Measurements from ENCODE around the gene OR52B2.

Gene OR52B2

DNA sequence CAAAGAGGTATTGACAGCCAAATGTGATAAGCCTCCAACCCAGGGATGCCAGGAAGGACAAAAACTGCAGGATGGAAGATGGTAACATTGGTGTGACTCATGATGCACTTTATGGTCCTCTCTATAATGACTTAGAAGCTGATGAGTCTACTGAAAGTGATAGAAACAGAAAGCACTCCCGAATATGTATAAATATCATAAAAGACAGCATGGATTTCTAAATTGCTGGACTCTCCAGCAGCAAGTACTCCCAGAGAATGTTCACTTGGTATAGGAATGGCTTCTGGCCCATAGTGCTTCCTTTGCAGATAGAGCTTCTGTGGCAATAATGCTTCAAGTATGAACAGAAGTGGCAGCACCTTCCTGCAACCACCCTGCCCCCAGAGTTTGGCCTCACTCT is at the start of gene OR52B2:
Gene OR52B2 (minus strand): TSS at position 101 of the 400 bp plus-strand sequence. CDS start 0 bp downstream, at position 101.
- DNase-seq, result no peak

DNA sequence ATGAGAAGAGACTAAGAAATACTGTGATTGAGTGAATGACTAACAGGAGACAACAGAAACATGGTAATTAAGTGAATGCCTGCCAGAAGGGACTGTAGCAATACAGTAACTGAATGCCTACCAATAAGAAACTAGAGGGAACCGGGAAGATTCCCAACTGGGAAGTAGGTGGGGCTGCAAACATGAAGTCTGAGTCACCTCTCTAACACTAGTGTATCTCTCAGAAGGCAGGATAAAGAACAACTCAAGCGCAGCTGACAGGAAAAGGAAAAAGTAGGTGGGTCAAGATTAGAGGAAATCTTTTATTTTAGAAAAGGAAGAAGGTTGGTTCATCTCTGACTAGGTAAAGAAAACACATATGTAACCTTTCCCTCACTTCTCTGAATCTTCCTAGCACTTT is 49.2 kb upstream of the OR52B2 start:
- no peak for DNase-seq

DNA sequence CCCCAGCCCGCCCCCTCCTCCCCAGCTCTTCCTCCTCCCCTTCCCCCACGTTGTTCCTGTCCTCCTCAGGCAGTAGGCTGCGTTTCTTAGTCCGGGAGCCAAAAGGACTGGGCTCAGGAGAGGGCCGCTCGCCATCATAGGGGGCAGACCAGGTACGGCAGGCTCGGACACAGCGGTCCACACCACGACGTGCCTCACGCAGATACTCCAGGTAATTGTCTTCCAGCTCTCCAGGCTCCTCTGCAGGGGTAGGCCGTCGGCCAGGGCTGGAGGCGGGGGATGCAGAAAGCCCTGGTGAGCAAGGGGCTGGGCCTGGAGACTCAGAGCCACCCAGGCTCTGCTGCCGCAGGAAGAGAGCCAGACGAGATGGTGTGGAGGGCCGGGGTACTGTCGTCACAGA is 47.6 kb upstream of the OR52B2 start:
- no peak for DNase-seq

DNA sequence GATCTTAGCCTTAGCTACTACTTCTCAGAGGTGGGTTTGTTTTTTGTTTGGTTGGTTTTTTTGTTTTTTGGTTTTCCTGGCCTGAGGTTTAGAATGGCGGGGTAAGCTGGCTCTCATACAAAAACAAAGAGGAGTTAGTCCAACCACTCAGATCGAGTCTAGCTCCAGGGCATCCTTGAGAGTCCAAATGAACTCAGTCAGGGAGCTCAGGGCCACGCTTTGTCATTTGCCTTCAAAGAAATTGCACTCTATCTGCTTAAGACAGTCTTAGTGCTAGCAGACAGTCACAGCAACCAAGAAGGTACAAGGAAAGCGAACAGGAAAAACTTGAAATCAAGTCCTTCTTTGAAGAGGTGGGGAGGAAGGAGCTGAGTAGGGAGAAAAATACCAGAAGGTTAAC is 46.4 kb upstream of the OR52B2 start:
- no peak for DNase-seq

DNA sequence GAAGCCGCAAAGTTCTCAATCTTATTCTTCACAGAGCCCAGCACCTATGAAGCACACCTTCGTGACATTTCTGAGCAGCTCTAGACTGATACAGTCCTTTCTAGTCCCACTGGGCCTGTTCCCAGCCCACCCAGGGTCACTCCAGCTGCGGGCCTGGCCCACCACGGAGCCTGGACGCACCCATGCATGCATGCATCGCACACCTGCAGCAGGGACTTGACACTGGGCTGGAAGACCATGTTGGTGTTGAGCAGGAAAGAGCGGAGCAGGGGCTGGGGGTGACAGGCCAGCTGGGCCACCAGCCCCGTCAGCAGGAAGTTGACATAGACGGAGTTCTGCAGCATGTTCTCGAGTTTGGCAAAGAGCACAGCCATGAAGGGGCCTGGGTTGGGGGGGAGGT is 44.4 kb upstream of the OR52B2 start:
- DNase-seq, result no peak

DNA sequence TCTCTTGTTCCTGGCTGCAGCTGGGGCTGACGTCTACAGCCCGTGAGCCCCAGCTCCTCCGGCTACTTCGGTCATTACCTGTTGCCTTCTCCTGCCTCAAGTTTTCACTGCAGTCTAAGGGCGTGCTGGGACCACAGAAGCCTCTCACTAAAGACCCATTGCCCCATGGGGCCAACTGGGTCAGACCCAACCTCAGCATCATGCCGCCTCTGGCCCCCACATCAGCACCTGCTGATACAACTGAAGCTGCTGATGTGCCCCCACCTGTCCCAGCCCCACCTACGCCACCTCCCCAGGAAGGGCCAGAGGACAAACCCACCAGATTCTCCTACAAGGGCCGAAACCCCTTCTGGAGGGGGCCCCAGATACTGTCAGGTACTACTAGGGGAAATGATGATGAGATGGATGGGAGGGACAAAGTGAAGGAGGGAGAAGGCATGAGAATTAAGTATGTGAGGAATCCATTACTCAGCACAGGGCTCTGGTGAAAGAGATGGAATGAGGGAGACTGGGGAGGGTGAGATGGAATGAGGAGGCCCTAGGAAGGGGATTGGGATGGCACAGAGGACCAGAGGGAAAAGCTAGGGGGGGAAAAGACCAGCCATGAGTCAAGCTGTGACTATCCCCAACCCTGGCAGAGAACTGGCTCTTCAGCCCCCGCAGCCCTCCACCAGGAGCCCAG is 40.3 kb upstream of the OR52B2 start:
- DNase-seq, result no peak

DNA sequence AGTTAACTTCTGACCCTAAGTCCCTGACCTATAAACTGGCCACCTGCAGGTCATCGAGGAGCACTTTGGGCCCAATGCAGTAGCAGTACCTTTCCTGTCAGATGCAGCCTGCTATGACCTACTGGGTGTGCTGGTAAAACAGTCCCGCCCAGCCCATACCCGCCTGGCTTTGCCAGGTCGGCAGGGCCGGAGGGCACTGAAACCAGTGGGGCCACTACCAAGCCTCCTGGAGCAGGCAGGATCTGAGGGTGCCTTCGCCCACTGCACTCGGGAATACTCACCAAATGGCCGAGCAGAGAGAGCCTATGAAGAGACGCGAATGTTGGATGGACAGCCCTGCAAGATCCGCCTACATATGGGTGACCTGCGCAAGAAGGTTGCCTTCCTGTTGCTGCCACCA is 39.7 kb upstream of the OR52B2 start:
- no peak for DNase-seq

DNA sequence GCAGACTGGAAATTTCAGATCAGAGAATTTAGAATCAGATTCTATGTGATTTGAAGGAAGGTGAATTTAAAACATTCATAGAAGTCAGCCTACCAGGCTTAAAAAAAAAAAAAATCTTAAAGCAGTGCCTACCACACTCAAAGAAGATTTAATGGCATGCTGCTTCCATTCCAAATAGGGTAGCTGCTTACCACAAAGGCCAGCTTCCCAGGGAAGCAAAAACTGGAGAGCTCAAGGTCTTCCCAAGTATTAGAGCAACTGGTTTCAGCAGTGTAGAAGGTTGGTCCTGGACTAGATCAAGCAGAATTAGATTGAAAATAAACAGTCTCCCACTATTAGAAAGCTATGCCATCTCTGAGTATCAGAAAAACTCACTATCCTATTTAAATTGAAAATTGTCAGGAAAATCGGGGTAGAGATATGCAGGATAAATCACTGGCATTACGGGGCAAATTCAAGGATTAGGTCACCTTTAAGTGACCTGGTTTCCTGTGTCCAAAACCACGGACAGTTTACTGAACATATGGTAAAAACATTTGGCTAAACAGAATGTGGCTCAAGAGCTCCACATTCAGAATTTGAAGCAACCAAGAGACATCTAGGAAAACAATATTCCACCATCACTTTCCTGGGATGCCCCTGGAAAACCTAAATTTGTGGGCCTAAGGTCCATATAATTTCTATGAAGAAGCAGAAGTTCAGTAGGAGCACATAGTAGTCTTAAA is 36.5 kb upstream of the OR52B2 start:
- no peak for DNase-seq

DNA sequence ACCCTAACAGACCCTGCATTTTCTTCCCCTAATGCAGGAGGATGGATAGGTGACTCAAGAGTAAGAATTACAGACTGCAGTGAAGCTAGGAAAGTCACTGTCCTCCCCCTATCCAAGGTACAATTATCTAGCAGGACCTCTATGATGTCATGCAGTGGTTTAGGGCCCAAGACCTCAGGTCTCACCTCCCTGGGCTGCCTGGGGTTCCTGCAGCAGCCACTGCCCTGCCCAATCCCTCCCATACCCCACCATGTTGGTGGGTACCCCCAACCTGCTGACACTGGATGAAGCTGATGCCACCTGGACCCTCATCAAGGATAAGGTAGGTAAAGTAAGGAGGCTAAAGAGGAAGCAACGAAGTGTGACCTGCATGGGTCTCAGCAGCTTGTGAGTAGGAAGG is 35.2 kb upstream of the OR52B2 start, which contains the start of gene C11orf42:
Gene C11orf42 (plus strand): TSS at position 192 of the 400 bp plus-strand sequence. CDS start 59 bp downstream, at position 251.
- no peak for DNase-seq

DNA sequence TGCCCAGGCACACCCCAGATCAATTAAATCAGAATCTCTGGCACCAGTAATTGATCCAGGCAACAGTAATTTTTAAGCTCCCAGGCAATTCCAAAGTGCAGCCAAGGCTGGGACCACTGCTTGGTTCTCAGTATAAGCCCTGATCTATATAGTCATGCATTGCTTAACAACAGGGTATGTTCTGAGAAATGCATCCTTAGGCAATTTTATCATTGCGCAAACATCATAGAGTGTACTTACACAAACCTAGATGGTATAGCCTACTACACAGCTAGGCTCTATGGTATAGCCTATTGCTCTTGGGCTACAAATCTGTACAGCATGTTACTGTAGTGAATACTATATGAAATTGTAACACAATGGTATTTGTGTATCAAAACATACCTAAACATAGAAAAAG is 34.6 kb upstream of the OR52B2 start:
- DNase-seq, result no peak

DNA sequence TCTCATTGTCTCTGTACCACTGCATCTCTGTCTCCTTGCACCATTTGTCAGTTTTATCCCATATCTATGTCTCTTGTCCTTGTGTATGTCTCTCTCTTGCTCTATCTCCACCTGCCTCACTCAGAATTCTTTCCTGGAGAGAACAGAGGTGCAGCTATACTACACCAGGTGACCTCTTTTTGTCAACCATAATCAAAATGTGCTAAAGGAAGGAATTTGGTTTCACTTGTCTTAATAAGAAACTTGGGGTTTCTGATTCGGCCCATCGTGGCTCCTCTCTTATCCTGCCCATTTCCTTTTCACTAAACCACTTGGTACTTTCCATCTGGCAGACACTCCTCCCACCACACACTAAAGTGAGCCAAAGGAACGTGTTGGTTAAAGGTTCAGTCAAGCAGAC is 33.2 kb upstream of the OR52B2 start:
- no peak for DNase-seq

DNA sequence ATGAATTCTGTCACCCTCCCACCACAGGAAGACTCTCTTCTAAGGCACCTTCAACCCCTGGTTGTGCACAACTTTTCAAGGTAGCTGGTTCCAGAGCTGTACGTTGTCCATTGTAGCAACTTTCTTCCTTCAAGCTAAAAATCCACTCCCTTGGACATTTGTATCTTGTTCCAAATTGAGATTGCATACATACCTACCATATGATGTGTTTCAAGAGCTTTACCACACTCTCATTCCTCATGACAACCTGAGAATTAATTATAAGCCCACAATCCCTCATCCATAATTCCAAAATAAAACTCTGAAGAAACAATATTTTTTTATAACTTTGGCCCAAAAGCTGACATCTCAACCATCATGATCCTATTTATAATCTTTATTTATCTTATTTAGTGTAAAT is 31.9 kb upstream of the OR52B2 start:
- no peak for DNase-seq

DNA sequence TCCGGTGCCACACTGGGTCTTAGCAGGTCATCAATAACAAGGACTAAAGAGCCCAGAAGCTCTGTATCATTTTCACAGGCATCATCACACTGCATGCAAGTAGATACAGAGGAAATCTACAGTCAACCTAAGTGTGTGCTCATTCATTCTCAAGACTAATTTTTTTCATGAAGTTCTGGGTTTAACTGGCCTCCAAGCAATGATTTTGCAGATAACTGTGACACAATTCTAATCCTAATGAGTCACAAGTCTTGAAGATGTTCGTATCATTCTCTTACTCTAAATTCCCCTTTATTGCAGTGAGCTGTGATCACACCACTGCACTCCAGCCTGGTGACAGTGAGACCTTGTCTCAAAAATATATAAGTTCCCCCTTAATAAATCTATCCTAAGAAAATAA is 31.4 kb upstream of the OR52B2 start:
- no peak for DNase-seq

DNA sequence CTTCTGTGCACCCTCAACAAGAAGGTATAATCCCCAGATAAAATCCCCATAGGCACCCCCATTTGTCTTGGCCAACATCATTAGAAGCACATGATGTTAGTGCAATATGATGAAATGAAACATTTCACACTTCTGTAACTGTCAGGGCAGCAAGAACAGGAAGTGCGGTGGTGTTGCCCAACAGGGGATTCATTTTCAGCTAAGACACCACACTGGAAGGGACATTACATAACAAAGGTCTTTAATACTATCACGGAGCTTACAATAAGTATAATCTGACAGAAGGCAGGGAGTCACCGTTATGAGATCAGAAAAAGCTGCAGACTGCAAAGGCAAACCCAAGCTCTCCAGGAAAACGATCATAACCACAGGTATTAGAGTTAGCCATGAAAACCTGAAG is 30.8 kb upstream of the OR52B2 start:
- no peak for DNase-seq

DNA sequence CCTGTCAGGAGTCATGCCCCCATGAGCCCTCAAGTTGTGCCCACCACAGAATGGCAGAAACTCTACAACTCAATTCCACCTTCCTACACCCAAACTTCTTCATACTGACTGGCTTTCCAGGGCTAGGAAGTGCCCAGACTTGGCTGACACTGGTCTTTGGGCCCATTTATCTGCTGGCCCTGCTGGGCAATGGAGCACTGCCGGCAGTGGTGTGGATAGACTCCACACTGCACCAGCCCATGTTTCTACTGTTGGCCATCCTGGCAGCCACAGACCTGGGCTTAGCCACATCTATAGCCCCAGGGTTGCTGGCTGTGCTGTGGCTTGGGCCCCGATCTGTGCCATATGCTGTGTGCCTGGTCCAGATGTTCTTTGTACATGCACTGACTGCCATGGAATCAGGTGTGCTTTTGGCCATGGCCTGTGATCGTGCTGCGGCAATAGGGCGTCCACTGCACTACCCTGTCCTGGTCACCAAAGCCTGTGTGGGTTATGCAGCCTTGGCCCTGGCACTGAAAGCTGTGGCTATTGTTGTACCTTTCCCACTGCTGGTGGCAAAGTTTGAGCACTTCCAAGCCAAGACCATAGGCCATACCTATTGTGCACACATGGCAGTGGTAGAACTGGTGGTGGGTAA is 29.2 kb upstream of the OR52B2 start, which contains the start of gene OR52W1:
Gene OR52W1 (plus strand): TSS at position 51 of the 637 bp plus-strand sequence. CDS start 0 bp downstream, at position 51.
- DNase-seq, result no peak

DNA sequence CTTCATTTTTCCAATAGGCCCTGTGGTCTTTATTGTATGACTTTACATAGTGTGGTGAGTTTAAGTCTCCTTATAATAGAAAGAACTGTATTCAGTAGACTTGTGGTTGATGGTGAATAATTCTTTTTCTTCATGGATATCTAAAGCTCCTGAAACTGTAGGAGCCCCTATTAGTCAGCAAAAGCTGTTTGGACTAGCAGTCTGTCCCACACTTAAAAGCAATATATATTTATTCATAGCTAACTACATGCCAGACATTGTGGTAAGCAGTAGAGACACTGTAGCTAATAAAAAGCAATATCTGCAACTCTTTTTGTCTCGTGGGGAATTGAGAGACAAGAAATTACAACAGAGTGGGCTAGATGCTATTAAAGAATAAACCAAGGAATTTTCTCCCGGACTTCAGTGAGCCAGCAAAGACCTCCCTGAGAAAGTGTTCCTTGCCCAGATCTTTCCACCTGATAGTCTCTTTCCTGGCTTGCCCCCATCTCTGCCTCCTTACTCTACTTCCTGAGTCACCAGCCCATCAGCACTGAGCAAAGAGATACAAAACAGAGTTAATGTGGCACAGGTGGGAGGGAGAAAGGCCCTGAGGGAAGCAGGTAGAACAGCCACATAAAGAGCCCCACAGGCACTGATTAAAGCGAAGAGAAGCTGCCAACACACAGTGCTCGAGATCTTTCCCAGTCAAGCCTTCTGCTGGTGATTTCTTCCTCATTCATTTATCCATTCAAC is 27.5 kb upstream of the OR52B2 start:
- DNase-seq, result no peak

DNA sequence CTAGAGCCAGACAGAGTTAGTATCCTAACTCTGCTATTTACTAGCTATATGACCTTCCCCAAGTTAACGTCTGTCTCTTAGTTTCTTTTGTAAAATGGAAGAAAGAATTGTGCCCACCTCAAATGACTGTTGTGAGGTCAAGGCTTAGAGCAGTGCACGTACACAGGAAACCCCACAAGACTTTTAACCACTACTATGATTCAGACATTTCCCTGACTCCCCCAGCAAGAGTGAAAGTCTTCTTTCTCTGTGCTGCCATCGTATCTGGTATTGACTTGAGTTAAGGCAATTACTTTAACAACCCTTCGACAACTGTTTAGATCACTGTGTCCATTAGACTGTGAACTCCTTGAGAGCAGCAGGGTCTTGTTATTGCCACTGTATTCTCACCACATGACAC is 26.3 kb upstream of the OR52B2 start:
- no peak for DNase-seq

DNA sequence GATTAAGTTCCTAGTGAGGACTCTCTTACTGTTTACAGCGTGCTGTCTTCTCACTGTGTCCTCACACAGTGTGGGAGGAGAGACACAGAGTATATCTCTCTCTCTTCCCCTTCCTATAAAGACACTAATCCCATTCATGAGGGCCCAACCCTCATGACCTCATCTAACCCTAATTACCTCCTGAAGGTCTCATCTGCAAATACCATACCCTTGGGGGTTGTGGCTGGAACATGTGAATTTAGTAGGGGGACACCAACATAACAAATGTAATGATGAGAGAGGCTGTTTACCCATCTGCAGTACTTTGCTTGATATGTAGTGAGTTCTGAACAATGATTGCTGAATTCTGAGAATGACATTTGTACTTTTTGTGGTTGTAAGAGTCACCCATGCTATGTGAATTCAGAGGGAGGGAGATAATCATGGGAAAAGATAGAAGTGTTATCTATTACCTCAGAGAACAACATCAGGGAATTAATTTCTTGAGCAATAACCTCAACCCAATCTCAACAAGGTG is 24.0 kb upstream of the OR52B2 start:
- no peak for DNase-seq

DNA sequence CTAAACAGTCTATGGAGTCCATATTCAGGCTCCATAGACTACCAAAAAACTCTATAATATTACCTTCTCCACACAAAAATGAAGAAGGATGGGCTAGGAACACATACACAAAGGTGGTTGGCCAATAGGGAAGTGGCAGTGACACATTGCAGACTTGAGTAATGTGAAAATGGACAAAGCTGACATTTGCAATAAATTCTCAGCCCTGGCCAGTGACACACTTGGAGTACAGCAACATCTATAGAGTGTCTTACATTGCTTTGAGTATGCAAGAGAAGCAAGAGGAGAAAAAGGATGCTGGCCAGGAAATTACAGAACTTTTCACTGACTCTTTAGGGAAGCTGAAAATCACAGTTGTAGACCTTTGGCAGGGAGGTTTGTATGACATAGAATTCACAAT is 21.6 kb upstream of the OR52B2 start:
- no peak for DNase-seq

DNA sequence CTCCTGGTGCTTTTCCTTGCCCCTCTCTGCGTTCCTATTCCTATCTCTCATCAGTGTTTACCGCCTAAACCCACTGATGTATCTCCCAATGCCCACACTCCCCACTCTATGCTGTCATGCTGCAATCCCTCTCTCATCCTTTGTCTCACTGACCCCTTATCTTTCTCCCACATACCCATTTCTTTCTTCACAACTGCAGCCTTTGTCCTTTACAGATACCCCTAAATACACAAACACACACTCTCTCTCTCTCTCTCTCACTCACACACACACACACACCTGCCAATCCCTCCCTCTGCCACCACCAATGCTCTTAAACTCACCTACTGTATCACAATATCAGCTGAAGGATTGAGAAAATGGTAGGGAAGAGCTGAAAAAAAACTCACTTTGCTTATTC is 5.3 kb upstream of the OR52B2 start:
- no peak for DNase-seq

DNA sequence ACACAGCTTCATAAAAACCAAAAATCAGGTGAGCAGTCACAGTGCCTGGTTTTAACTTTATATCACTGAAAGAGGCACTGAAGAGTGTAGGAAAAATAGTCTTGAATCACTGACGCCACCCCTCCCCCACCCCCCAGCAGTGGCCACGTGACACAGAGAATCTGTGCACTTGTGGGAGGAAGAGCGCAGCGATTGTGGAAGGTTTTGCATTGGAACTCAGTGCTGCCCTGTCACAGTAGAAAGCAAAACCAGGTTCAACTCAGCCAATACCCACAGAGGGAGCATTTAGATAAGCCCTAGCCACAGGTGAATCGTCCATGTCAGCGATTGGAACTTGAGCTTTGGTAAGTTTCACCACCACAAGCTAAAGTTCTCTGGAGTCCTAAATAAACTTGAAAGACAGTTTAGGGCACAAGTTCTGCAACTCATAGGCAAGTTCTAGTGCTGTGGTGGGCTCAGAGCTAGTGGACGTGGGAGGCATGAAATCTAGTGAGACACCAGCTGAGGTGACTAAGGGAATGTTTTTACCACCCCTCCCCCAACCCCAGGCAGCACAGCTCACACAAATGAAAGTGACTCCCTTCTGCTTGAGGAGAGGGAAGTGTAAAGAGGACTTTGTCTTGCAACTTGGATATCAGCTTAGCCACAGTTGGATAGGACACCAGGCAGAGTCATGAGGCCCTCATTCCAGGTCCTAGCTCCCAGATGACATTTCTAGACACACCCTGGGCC is 13.3 kb downstream of the OR52B2 start:
- no peak for DNase-seq

DNA sequence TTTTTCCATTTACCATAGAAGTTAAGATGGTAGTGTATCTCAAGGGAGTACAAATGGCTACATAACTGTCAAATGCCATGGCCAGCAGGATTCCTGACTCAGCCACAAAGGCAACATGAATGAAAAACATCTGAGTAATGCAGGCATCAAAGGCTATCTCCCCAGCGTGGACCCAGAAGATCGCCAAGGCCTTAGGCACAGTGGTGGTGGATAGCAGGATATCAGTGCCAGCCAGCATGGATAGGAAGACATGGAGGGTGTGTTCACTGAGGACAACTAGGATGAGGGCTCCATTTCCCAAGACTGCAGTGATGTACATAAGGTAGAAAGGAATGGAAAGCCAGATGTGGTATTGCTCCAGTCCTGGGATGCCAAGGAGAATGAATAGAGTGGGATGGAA is 18.0 kb downstream of the OR52B2 start:
- DNase-seq, result no peak

All from NCI-H1436 treated with DMSO at 0.1 percent for 48 hours (cell line).